ENCODE measurements around the gene HMG20A. TPM values are rescaled to one million over a fixed set of nuclear protein-coding genes. Genes with fewer than 3 reads are reported as not detected.

The HMG20A gene
- total and polyA plus RNA-seq, 9 of the 15 experiments (the other 6 are each of a cell fraction or from before 2014, with no cell fraction given), result 25.0 to 68.1 (median 38.9) TPM

DNA sequence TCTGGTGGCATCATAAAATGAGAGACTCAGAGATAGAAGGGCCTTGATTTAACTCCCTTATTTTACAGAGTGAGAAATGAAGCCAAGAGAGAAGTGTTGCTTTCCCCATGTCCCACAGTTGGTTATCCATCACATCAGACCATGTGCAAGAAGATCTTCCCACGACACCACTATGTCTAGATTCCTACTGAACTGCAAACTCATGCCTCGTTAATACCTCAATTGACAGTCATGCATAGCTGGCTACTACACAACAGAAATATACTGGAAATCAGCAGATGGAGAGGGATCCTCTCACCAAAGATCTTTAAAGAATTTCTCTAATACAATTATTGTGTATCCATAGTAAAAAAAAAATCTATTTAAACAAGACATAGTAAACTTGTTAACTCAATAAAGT is 34.1 kb upstream of the HMG20A start (continued):
- TF ChIP-seq MAFG (tag; conservative IDR thresholded peaks at IDR 0.05), result peak; percentile 59
- TF ChIP-seq ZNF75A (CRISPR knock-in tag; IDR thresholded peaks at IDR 0.05), result peak; percentile 79
- no peak for TF ChIP-seq RERE (CRISPR knock-in tag; IDR thresholded peaks at IDR 0.05; ENCODE audit: borderline replicate concordance)
- TF ChIP-seq ZNF12 (CRISPR knock-in tag; IDR thresholded peaks at IDR 0.05), result no peak
- TF ChIP-seq, protein P1, sequence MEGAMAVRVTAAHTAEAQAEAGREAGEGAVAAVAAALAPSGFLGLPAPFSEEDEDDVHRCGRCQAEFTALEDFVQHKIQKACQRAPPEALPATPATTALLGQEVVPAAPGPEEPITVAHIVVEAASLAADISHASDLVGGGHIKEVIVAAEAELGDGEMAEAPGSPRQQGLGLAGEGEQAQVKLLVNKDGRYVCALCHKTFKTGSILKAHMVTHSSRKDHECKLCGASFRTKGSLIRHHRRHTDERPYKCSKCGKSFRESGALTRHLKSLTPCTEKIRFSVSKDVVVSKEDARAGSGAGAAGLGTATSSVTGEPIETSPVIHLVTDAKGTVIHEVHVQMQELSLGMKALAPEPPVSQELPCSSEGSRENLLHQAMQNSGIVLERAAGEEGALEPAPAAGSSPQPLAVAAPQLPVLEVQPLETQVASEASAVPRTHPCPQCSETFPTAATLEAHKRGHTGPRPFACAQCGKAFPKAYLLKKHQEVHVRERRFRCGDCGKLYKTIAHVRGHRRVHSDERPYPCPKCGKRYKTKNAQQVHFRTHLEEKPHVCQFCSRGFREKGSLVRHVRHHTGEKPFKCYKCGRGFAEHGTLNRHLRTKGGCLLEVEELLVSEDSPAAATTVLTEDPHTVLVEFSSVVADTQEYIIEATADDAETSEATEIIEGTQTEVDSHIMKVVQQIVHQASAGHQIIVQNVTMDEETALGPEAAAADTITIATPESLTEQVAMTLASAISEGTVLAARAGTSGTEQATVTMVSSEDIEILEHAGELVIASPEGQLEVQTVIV (CRISPR knock-in tag; IDR thresholded peaks at IDR 0.05; ENCODE audit: borderline replicate concordance), result no peak
- TF ChIP-seq VEZF1 (CRISPR knock-in tag; IDR thresholded peaks at IDR 0.05), result no peak
- TF ChIP-seq ZNF551 (CRISPR knock-in tag; IDR thresholded peaks at IDR 0.05), result no peak
- no peak for TF ChIP-seq PTBP1 (IDR thresholded peaks at IDR 0.05; ENCODE audit: low read depth, low read length)
- no peak for TF ChIP-seq TAF9B (IDR thresholded peaks at IDR 0.05; ENCODE audit: partially characterized antibody)
- TF ChIP-seq CAMTA2 (CRISPR knock-in tag; conservative IDR thresholded peaks at IDR 0.05), result no peak
- TF ChIP-seq EWSR1 (IDR thresholded peaks at IDR 0.05; ENCODE audit: borderline replicate concordance, low read depth, partially characterized antibody), result no peak
- TF ChIP-seq, protein P2, sequence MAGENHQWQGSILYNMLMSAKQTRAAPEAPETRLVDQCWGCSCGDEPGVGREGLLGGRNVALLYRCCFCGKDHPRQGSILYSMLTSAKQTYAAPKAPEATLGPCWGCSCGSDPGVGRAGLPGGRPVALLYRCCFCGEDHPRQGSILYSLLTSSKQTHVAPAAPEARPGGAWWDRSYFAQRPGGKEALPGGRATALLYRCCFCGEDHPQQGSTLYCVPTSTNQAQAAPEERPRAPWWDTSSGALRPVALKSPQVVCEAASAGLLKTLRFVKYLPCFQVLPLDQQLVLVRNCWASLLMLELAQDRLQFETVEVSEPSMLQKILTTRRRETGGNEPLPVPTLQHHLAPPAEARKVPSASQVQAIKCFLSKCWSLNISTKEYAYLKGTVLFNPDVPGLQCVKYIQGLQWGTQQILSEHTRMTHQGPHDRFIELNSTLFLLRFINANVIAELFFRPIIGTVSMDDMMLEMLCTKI (IDR thresholded peaks at IDR 0.05; ENCODE audit: partially characterized antibody), result no peak
- TF ChIP-seq ZKSCAN3 (CRISPR knock-in tag; IDR thresholded peaks at IDR 0.05), result no peak
- TF ChIP-seq ETV5 (CRISPR knock-in tag; IDR thresholded peaks at IDR 0.05; ENCODE audit: low read depth), result no peak
- TF ChIP-seq NFE2 (IDR thresholded peaks at IDR 0.05; ENCODE audit: low read depth), result peak; percentile 56
